Liver (tissue), 9 donors: ENCODE measurements around the gene ABCA13. TPM values are rescaled to one million over a fixed set of nuclear protein-coding genes. Genes with fewer than 3 reads are reported as not detected.

Experiments used
- DNase-seq: peaks from one replicate; pipeline ENCODE4 v3.0.0-alpha.2; 2017; ENCODE audit warnings: low spot score
- H3K27ac ChIP-seq, 2 donors: one replicate each; pipeline ENCODE4 v1.7.0; 2013; ENCODE audit warnings: inconsistent platforms in 2 of 2, low read length in 2 of 2, control low read depth in 1 of 2, low read depth in 1 of 2, mild to moderate bottlenecking in 1 of 2
- H3K27me3 ChIP-seq, 4 donors: one replicate each; pipeline versions ENCODE4 v1.6.1 to v1.7.0; 2013; ENCODE audit warnings: low read length in 3 of 4, inconsistent platforms in 1 of 4, mild to moderate bottlenecking in 1 of 4, moderate library complexity in 1 of 4; ENCODE audit not compliant: control insufficient read depth in 4 of 4, insufficient read depth in 4 of 4
- H3K36me3 ChIP-seq, 4 donors: one replicate each; pipeline versions ENCODE4 v1.6.1 to v1.7.0; 2013; ENCODE audit warnings: low read length in 3 of 4, mild to moderate bottlenecking in 3 of 4, low read depth in 1 of 4, moderate library complexity in 1 of 4; ENCODE audit not compliant: control insufficient read depth in 4 of 4, insufficient read depth in 3 of 4
- H3K4me1 ChIP-seq, 4 donors: one replicate each; pipeline versions ENCODE4 v1.6.1 to v1.7.0; 2013; ENCODE audit warnings: low read length in 3 of 4, mild to moderate bottlenecking in 3 of 4, moderate library complexity in 1 of 4; ENCODE audit not compliant: control insufficient read depth in 4 of 4, insufficient read depth in 4 of 4
- H3K4me3 ChIP-seq, 3 donors: one replicate each; pipeline versions ENCODE4 v1.6.1 to v1.7.0; 2013; ENCODE audit warnings: low read length in 3 of 3, control low read depth in 1 of 3, low read depth in 1 of 3, mild to moderate bottlenecking in 1 of 3
- H3K9ac ChIP-seq, 2 donors: one replicate each; pipeline ENCODE4 v1.7.0; 2013; ENCODE audit warnings: low read length in 2 of 2, mild to moderate bottlenecking in 2 of 2, moderate library complexity in 2 of 2, control low read depth in 1 of 2, low read depth in 1 of 2
- H3K9me3 ChIP-seq, 4 donors: one replicate each; pipeline versions ENCODE4 v1.6.1 to v1.7.0; 2013; ENCODE audit warnings: low read length in 3 of 4; ENCODE audit not compliant: control insufficient read depth in 4 of 4
- ATF3 ChIP-seq: IDR thresholded peaks from 2 replicates; pipeline ENCODE4 v1.6.1; 2016; ENCODE audit warnings: antibody characterized with exemption
- CTCF ChIP-seq: fragments of 150-350 bp; IDR thresholded peaks from 2 replicates; pipeline ENCODE4 v1.5.1; 2017; ENCODE audit warnings: improper control_type of control experiment, low read depth, low read length; ENCODE audit not compliant: missing input control
- EGR1 ChIP-seq, 2 donors: IDR thresholded peaks; 2 replicates each; pipeline ENCODE4 v1.6.1; 2016 to 2018; ENCODE audit warnings: antibody characterized with exemption in 2 of 2, low read depth in 2 of 2
- FOXA1 ChIP-seq: IDR thresholded peaks from 2 replicates; pipeline ENCODE4 v1.6.1; 2016; ENCODE audit warnings: antibody characterized with exemption
- FOXA2 ChIP-seq: IDR thresholded peaks from 2 replicates; pipeline ENCODE4 v1.6.1; 2016; ENCODE audit warnings: antibody characterized with exemption
- GABPA ChIP-seq, 2 donors: IDR thresholded peaks in 1 of 2; conservative IDR thresholded peaks in 1 of 2; 2 replicates each; pipeline ENCODE4 v1.6.1; 2016; ENCODE audit warnings: antibody characterized with exemption in 2 of 2, mild to moderate bottlenecking in 1 of 2, moderate library complexity in 1 of 2
- HNF4G ChIP-seq: IDR thresholded peaks from 2 replicates; pipeline ENCODE4 v1.6.1; 2016; ENCODE audit warnings: antibody characterized with exemption
- MAX ChIP-seq: IDR thresholded peaks from 2 replicates; pipeline ENCODE4 v1.6.1; 2016; ENCODE audit warnings: antibody characterized with exemption
- NR2F2 ChIP-seq: IDR thresholded peaks from 2 replicates; pipeline ENCODE4 v1.6.1; 2016; ENCODE audit warnings: antibody characterized with exemption
- RAD21 ChIP-seq, 2 donors: IDR thresholded peaks; 2 replicates each; pipeline ENCODE4 v1.6.1; 2016; ENCODE audit warnings: antibody characterized with exemption in 2 of 2, mild to moderate bottlenecking in 2 of 2
- REST ChIP-seq: IDR thresholded peaks from 2 replicates; pipeline ENCODE4 v1.6.1; 2016; ENCODE audit warnings: antibody characterized with exemption, mild to moderate bottlenecking
- RXRA ChIP-seq, 2 donors: IDR thresholded peaks; 2 replicates each; pipeline ENCODE4 v1.6.1; 2017 to 2018; ENCODE audit warnings: antibody characterized with exemption in 2 of 2, mild to moderate bottlenecking in 1 of 2
- SP1 ChIP-seq: IDR thresholded peaks from 2 replicates; pipeline ENCODE4 v1.6.1; 2018; ENCODE audit warnings: antibody characterized with exemption, mild to moderate bottlenecking
- TAF1 ChIP-seq: conservative IDR thresholded peaks from 2 replicates; pipeline ENCODE4 v1.6.1; 2016; ENCODE audit warnings: antibody characterized with exemption, mild to moderate bottlenecking
- YY1 ChIP-seq: IDR thresholded peaks from 2 replicates; pipeline ENCODE4 v1.6.1; 2016; ENCODE audit warnings: antibody characterized with exemption, mild to moderate bottlenecking
- ZBTB33 ChIP-seq: IDR thresholded peaks from 2 replicates; pipeline ENCODE4 v1.6.1; 2016; ENCODE audit warnings: antibody characterized with exemption
- WGBS: extraction: QIAGEN DNeasy Blood & Tissue Kit; methylation state at CpG from one replicate; pipeline ENCODE4 v1.1.7; 2013; 5-methylcytosine and 5-hydroxymethylcytosine counted together
- polyA plus RNA-seq, 2 donors: library from polyadenylated mRNA; stranded (reverse) in 1 of 2; unstranded in 1 of 2; fragments of 200-250 nt in 1 of 2; fragments of >200 nt in 1 of 2; fragmentation: Nextera tagmentation in 1 of 2; extraction: Ambion mirVana in 1 of 2; gene quantifications; one replicate each; pipeline versions ENCODE4 v1.2.1 to v1.2.3, GENCODE V29; 2013 to 2015
- total RNA-seq, 2 donors: library from RNA; depleted of rRNA; stranded (reverse); fragments of >200 nt; gene quantifications; one replicate each; pipeline ENCODE4 v1.2.3, GENCODE V29; 2014
- donor health status: healthy.
- donor health status: healthy.
- donor health status: healthy.
- donor health status: healthy.
- donor health status: healthy.

ABCA13 gene
- total and polyA plus RNA-seq, 4 donors, result 0.22 to 1.0 (median 0.66) TPM

- Histone ChIP-seq H3K9ac (no peak overlapping the region), H3K27me3 (no peaks in the 10 kb centered on the region), H3K9me3 (no peaks in the 10 kb centered on the region), H3K36me3 (no peaks in the 10 kb centered on the region), H3K4me1 (no peaks in the 10 kb centered on the region), H3K27ac (no peak overlapping the region), H3K4me3 (no peak overlapping the region)
- WGBS, result 71% methylated on average over 4 of the region's 4 CpGs
- DNase-seq, result no peak
- TF ChIP-seq TAF1, result no peak
- no peak for TF ChIP-seq GABPA (IDR thresholded peaks at IDR 0.05 in 1 of 2, conservative IDR thresholded peaks at IDR 0.05 in 1 of 2)
These were observed 455.9 kb downstream of the ABCA13 start for GRCh38 chr7:48627164-48627563.

- H3K4me1 ChIP-seq, result no peaks in the 10 kb centered on the region
These were observed 457.6 kb downstream of the ABCA13 start for GRCh38 chr7:48628793-48629349.

More at GRCh38 chr7:48628793-48629349, 457.6 kb downstream of the ABCA13 start:
- H3K27ac ChIP-seq, result no peak overlapping the region
- WGBS, result 71% methylated on average over 5 of the region's 5 CpGs
- no peaks in the 10 kb centered on the region for H3K27me3 ChIP-seq
- no peaks in the 10 kb centered on the region for H3K9me3 ChIP-seq
- TF ChIP-seq REST, result no peak
- TF ChIP-seq FOXA2, result no peak
- TF ChIP-seq CTCF, result no peak
- no peak for TF ChIP-seq ZBTB33
- no peak for TF ChIP-seq RXRA (IDR thresholded peaks at IDR 0.05)
- no peak for TF ChIP-seq MAX
- no peak for TF ChIP-seq TAF1
- no peak for TF ChIP-seq HNF4G
- TF ChIP-seq ATF3, result no peak
- no peak for TF ChIP-seq EGR1 (IDR thresholded peaks at IDR 0.05; ENCODE audit: low read depth in 2 of 2)
- TF ChIP-seq SP1, result no peak
- TF ChIP-seq NR2F2, result no peak
- no peak for TF ChIP-seq RAD21 (IDR thresholded peaks at IDR 0.05)
- TF ChIP-seq FOXA1, result no peak
- no peak for TF ChIP-seq YY1
- no peak overlapping the region for H3K4me3 ChIP-seq
- H3K36me3 ChIP-seq, result no peaks in the 10 kb centered on the region
- no peak overlapping the region for H3K9ac ChIP-seq
- no peak for DNase-seq
